ENCODE data around the gene C2CD2. TPM values are rescaled to one million over a fixed set of nuclear protein-coding genes. Genes with fewer than 3 reads are reported as not detected.

Gene C2CD2
- total RNA-seq, 2 donors from 2014 or later = 26.3 to 28.7 TPM

DNA sequence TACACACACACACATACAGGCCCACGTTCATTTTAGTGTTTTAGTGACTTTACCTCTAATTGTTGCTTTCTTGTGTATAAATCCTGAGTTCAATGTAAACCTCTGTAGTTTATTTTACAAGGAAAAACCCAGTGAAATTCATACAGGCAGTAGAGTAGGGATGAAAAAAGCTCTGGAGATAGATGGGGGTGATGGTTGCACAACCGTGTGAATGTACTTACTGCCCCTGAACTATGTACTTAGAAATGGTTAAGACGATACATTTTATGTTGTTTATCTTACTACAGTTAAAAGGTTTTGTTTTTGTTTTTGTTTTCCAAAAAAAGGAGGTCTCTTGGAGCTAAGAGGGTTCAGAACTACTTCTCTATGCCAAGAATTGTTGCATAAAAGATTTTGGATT is 45.0 kb downstream of the C2CD2 start:
- TF ChIP-seq, protein P1, sequence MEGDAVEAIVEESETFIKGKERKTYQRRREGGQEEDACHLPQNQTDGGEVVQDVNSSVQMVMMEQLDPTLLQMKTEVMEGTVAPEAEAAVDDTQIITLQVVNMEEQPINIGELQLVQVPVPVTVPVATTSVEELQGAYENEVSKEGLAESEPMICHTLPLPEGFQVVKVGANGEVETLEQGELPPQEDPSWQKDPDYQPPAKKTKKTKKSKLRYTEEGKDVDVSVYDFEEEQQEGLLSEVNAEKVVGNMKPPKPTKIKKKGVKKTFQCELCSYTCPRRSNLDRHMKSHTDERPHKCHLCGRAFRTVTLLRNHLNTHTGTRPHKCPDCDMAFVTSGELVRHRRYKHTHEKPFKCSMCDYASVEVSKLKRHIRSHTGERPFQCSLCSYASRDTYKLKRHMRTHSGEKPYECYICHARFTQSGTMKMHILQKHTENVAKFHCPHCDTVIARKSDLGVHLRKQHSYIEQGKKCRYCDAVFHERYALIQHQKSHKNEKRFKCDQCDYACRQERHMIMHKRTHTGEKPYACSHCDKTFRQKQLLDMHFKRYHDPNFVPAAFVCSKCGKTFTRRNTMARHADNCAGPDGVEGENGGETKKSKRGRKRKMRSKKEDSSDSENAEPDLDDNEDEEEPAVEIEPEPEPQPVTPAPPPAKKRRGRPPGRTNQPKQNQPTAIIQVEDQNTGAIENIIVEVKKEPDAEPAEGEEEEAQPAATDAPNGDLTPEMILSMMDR (conservative IDR thresholded peaks at IDR 0.05) = no peak
- Mint-ChIP-seq H3K4me3 (no peak overlapping the region), H3K27me3 (ENCODE audit: insufficient read depth) (no peaks in the 10 kb centered on the region), H3K27ac (no peak overlapping the region), H3K4me1 (peaks cover 6% of the 10 kb centered on the region), H3K36me3 (ENCODE audit: low read depth) (peaks cover 41% of the 10 kb centered on the region), H3K9me3 (no peaks in the 10 kb centered on the region)
- no peak overlapping the region for H3K9ac ChIP-seq (ENCODE audit: extremely low read depth, low read length, poor library complexity, severe bottlenecking)
- no peaks in the 10 kb centered on the region for H3K9me3 ChIP-seq (ENCODE audit: control insufficient read depth, low read length)
- no peak overlapping the region for H3K4me3 ChIP-seq (ENCODE audit: low read length)
- no peak for DNase-seq
- no peak overlapping the region for H3K27ac ChIP-seq (ENCODE audit: low read depth, low read length)
- peaks cover 31% of the 10 kb centered on the region for H3K36me3 ChIP-seq (ENCODE audit: control insufficient read depth, insufficient read depth, low read length)
- WGBS, 2 experiments (ENCODE audit: insufficient coverage in 1 of 2, insufficient read length in 1 of 2) = 94 to 100% methylated on average over 1 to 3 of the region's 3 CpGs
- H3K4me1 ChIP-seq (ENCODE audit: control insufficient read depth, insufficient read depth, low read length) = no peaks in the 10 kb centered on the region
- H3K27me3 ChIP-seq (ENCODE audit: control insufficient read depth, insufficient read depth, low read length, poor library complexity, severe bottlenecking) = no peaks in the 10 kb centered on the region

DNA sequence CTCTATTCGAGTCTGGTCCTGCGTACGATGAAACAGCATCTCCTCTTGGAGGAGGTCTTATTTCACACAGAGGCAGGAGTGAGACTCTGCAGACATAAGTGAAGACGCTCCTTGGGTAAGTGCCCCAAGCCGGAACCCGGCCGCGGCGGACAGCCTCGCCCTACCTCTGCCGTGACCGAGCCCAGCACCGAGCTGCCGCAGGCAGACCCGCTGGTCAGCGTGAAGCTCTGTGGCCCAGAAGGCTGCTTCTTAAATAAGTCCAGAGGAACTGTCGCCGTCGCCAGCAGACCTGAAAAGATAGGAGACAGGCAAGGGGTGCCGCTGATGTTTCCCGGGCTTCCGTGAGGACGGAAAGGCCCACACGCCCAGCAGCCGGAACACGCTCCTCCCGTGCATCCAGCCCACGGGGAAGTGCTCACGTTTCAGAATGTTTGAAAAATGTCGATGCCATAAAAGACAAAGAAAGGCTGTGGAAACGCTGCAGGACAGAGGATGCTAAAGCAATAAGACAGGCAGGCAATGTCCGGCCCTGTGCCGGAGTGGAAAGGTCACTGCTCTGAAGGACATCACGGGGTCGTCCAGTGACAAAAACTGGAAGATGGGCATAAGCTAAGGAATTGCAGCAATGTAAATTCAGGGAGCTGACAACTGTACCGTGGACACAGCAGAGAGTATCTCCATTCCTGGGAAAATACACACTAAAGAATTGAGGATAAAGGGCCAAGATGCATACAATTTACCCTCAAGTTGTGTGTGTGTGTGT is 46.1 kb downstream of the C2CD2 start:
- no peaks in the 10 kb centered on the region for H3K4me1 ChIP-seq (ENCODE audit: control insufficient read depth, insufficient read depth, low read length)
- 91% methylated on average over 34 to 36 of the region's 36 CpGs for WGBS, 2 experiments (ENCODE audit: insufficient coverage in 1 of 2, insufficient read length in 1 of 2)
- H3K27ac ChIP-seq (ENCODE audit: low read depth, low read length) = no peak overlapping the region
- H3K9ac ChIP-seq (ENCODE audit: extremely low read depth, low read length, poor library complexity, severe bottlenecking) = no peak overlapping the region
- peaks cover 36% of the 10 kb centered on the region for H3K36me3 Mint-ChIP-seq (ENCODE audit: low read depth)
- TF ChIP-seq, protein P1 (conservative IDR thresholded peaks at IDR 0.05) = no peak
- no peaks in the 10 kb centered on the region for H3K27me3 Mint-ChIP-seq (ENCODE audit: insufficient read depth)
- DNase-seq = no peak
- H3K27ac Mint-ChIP-seq = no peak overlapping the region
- H3K36me3 ChIP-seq (ENCODE audit: control insufficient read depth, insufficient read depth, low read length) = peaks cover 24% of the 10 kb centered on the region
- no peaks in the 10 kb centered on the region for H3K27me3 ChIP-seq (ENCODE audit: control insufficient read depth, insufficient read depth, low read length, poor library complexity, severe bottlenecking)
- H3K9me3 Mint-ChIP-seq = no peaks in the 10 kb centered on the region
- no peaks in the 10 kb centered on the region for H3K9me3 ChIP-seq (ENCODE audit: control insufficient read depth, low read length)
- H3K4me1 Mint-ChIP-seq = peaks cover 6% of the 10 kb centered on the region
- no peak overlapping the region for H3K4me3 ChIP-seq (ENCODE audit: low read length)
- no peak overlapping the region for H3K4me3 Mint-ChIP-seq

DNA sequence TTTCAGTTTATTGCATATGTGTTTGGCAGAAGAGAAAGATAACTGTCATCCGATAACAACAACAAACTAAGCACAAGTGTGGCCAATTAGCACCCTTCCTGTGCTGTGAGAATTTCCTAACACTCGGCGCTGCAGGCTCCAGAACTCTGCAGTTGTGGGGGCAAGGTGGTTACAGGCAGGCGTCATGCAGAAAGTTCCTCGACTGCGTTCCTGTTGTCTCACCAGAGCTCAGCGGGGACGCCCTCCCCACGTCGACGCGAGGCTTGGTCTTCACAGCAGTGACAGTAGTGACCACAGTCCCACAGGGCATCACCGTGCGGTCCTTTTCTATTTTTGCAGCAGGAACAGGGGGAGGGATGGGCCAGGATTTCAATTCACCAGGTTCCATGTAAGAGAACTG is 47.0 kb downstream of the C2CD2 start:
- H3K4me1 Mint-ChIP-seq = peaks cover 6% of the 10 kb centered on the region
- H3K9me3 ChIP-seq (ENCODE audit: control insufficient read depth, low read length) = no peaks in the 10 kb centered on the region

More for the DNA sequence above, 47.0 kb downstream of the C2CD2 start:
- H3K36me3 Mint-ChIP-seq (ENCODE audit: low read depth) = peaks cover 31% of the 10 kb centered on the region
- no peaks in the 10 kb centered on the region for H3K27me3 Mint-ChIP-seq (ENCODE audit: insufficient read depth)
- H3K36me3 ChIP-seq (ENCODE audit: control insufficient read depth, insufficient read depth, low read length) = peaks cover 25% of the 10 kb centered on the region
- no peak overlapping the region for H3K4me3 Mint-ChIP-seq
- H3K4me3 ChIP-seq (ENCODE audit: low read length) = no peak overlapping the region
- 89 to 90% methylated on average over 13 to 14 of the region's 14 CpGs for WGBS, 2 experiments (ENCODE audit: insufficient coverage in 1 of 2, insufficient read length in 1 of 2)
- no peak overlapping the region for H3K27ac ChIP-seq (ENCODE audit: low read depth, low read length)
- no peak for DNase-seq
- H3K4me1 ChIP-seq (ENCODE audit: control insufficient read depth, insufficient read depth, low read length) = no peaks in the 10 kb centered on the region
- H3K9me3 Mint-ChIP-seq = no peaks in the 10 kb centered on the region
- H3K27me3 ChIP-seq (ENCODE audit: control insufficient read depth, insufficient read depth, low read length, poor library complexity, severe bottlenecking) = no peaks in the 10 kb centered on the region
- H3K9ac ChIP-seq (ENCODE audit: extremely low read depth, low read length, poor library complexity, severe bottlenecking) = no peak overlapping the region
- H3K27ac Mint-ChIP-seq = no peak overlapping the region
- TF ChIP-seq, protein P1 (conservative IDR thresholded peaks at IDR 0.05) = no peak
